DOHH2 (cell line): ENCODE data around the gene KCNAB1.

Experiments
- EZH2phosphoT487 ChIP-seq: fragments of 200-600 bp; sonication (generic); IDR thresholded peaks from 2 replicates; pipeline ENCODE4 v1.6.1; 2017; ENCODE audit warnings: borderline replicate concordance, mild to moderate bottlenecking, antibody characterized with exemption, low read length, moderate library complexity, mixed read lengths
- TF ChIP-seq, protein P1 (sequence below): fragments of 200-600 bp; sonication (generic); IDR thresholded peaks from one replicate; pipeline ENCODE4 v1.5.1; 2014; ENCODE audit warnings: antibody characterized with exemption, mild to moderate bottlenecking, low read depth, low read length; ENCODE audit not compliant: poor library complexity, severe bottlenecking

DNA sequence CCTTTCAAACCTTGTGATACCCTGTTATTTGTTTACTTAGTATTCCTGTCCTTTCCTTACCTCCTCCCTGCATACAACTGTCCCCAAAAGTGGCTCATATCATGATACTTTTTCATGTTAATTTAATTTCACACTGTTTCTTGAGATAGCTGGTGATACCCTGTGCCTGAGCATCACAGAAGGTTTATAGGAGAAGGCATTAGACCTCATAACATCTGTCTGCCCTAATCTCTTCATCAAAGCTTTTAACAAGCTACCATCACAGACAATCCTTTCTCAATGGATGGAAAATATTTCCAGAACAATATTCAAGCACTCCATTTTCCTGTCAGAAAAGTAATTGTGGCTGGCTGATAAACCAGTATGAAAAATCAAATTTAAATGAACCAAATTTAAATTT is 353.0 kb downstream of the KCNAB1 start:
- TF ChIP-seq, protein P1, sequence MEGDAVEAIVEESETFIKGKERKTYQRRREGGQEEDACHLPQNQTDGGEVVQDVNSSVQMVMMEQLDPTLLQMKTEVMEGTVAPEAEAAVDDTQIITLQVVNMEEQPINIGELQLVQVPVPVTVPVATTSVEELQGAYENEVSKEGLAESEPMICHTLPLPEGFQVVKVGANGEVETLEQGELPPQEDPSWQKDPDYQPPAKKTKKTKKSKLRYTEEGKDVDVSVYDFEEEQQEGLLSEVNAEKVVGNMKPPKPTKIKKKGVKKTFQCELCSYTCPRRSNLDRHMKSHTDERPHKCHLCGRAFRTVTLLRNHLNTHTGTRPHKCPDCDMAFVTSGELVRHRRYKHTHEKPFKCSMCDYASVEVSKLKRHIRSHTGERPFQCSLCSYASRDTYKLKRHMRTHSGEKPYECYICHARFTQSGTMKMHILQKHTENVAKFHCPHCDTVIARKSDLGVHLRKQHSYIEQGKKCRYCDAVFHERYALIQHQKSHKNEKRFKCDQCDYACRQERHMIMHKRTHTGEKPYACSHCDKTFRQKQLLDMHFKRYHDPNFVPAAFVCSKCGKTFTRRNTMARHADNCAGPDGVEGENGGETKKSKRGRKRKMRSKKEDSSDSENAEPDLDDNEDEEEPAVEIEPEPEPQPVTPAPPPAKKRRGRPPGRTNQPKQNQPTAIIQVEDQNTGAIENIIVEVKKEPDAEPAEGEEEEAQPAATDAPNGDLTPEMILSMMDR, result no peak
- no peak for TF ChIP-seq EZH2phosphoT487
